GM12878 (cell line): ENCODE results near the gene ADCY6. TPM values are rescaled to one million over a fixed set of nuclear protein-coding genes. Genes with fewer than 3 reads are reported as not detected.

Source experiments
- CHD1 ChIP-seq: IDR thresholded peaks from 2 replicates; pipeline ENCODE4 v1.6.1; 2012; ENCODE audit warnings: low read depth, low read length, improper control_type of control experiment
- EGR1 ChIP-seq, 2 experiments: IDR thresholded peaks; 1 replicate in 1 of 2; 2 replicates in 1 of 2; pipeline ENCODE4 v1.6.1; 2011 to 2012; ENCODE audit warnings: low read depth in 2 of 2, low read length in 2 of 2, borderline replicate concordance in 1 of 2, mild to moderate bottlenecking in 1 of 2, moderate library complexity in 1 of 2
- EP300 ChIP-seq, 2 experiments: fragments of 150-350 bp in 1 of 2; IDR thresholded peaks; 2 replicates each; pipeline ENCODE4 v1.6.1; 2011 to 2012; ENCODE audit warnings: low read depth in 2 of 2, low read length in 2 of 2, borderline replicate concordance in 1 of 2, improper control_type of control experiment in 1 of 2, inconsistent platforms in 1 of 2; ENCODE audit not compliant: control insufficient read depth in 1 of 2
- HDAC6 ChIP-seq: fragments of 200-600 bp; sonication (generic); IDR thresholded peaks from one replicate; pipeline ENCODE4 v1.8.0; 2017; ENCODE audit warnings: antibody characterized with exemption; ENCODE audit not compliant: unreplicated experiment
- IRF3 ChIP-seq: fragments of 450-650 bp; IDR thresholded peaks from 2 replicates; pipeline ENCODE4 v1.6.1; 2014; ENCODE audit warnings: mild to moderate bottlenecking
- KAT2A ChIP-seq: conservative IDR thresholded peaks from 2 replicates; pipeline ENCODE4 v1.6.1; 2011; ENCODE audit warnings: low read depth, low read length; ENCODE audit not compliant: control insufficient read depth
- MLLT1 ChIP-seq: fragments of 450-650 bp; IDR thresholded peaks from 2 replicates; pipeline ENCODE4 v1.6.1; 2016; ENCODE audit warnings: mild to moderate bottlenecking
- NFYB ChIP-seq: IDR thresholded peaks from 2 replicates; pipeline ENCODE4 v1.6.1; 2011; ENCODE audit warnings: low read depth, mild to moderate bottlenecking, low read length, improper control_type of control experiment, moderate library complexity; ENCODE audit not compliant: insufficient read depth
- NR2C2 ChIP-seq: IDR thresholded peaks from 2 replicates; pipeline ENCODE4 v1.6.1; 2011; ENCODE audit warnings: borderline replicate concordance, low read depth; ENCODE audit not compliant: control insufficient read depth, insufficient read length
- PKNOX1 ChIP-seq: fragments of 450-650 bp; IDR thresholded peaks from 2 replicates; pipeline ENCODE4 v1.6.1; 2016; ENCODE audit warnings: mild to moderate bottlenecking
- SREBF2 ChIP-seq: IDR thresholded peaks from 2 replicates; pipeline ENCODE4 v1.6.1; 2012; ENCODE audit warnings: mild to moderate bottlenecking, low read length
- SRF ChIP-seq, 2 experiments: IDR thresholded peaks; 2 replicates each; pipeline ENCODE4 v1.6.1; 2011; ENCODE audit warnings: low read depth in 2 of 2, low read length in 2 of 2, mild to moderate bottlenecking in 1 of 2, moderate library complexity in 1 of 2
- TAF1 ChIP-seq: IDR thresholded peaks from 2 replicates; pipeline ENCODE4 v1.6.1; 2011; ENCODE audit warnings: mild to moderate bottlenecking, low read depth, low read length, borderline replicate concordance
- ZBTB40 ChIP-seq: fragments of 450-650 bp; IDR thresholded peaks from 2 replicates; pipeline ENCODE4 v1.6.1; 2016; ENCODE audit warnings: mild to moderate bottlenecking, moderate library complexity, borderline replicate concordance
- ZNF592 ChIP-seq: fragments of 450-650 bp; IDR thresholded peaks from 2 replicates; pipeline ENCODE4 v1.6.1; 2017; ENCODE audit warnings: mild to moderate bottlenecking, moderate library complexity
- polyA plus RNA-seq, 11 experiments: library from polyadenylated mRNA; depleted of rRNA in 4 of 11; unstranded in 6 of 11; stranded (reverse) in 5 of 11; fragments of >200 nt; fragmentation: Nextera tagmentation in 4 of 11; fragmentation: Illumina TruSeq in 1 of 11; extraction: Ambion mirVana in 4 of 11; extraction: Trizol in 1 of 11; gene quantifications; 1 replicate in 1 of 11; 2 replicates in 10 of 11; pipeline versions ENCODE4 v1.2.1 to v1.2.3, GENCODE V29; 2011 to 2016; ENCODE audit warnings: inconsistent platforms in 2 of 11, missing spikeins in 2 of 11, low read depth in 1 of 11
- total RNA-seq, 4 experiments: library from RNA; depleted of rRNA in 3 of 4; stranded (reverse); fragments of >200 nt in 3 of 4; fragmentation: Illumina TruSeq in 1 of 4; extraction: Trizol in 1 of 4; gene quantifications; 2 replicates each; pipeline versions ENCODE4 v1.2.1 to v1.2.3, GENCODE V29; 2013 to 2021

The ADCY6 gene
- total and polyA plus RNA-seq, 10 of the 15 experiments (the other 5 are each of a cell fraction or from before 2014, with no cell fraction given), result 0.03 to 2.0 (median 0.14) TPM; not detected in 1

GRCh38 chr12:48716493-48717251 lies 72.2 kb downstream of the ADCY6 start, which contains the start of gene CCNT1 (continued):
- TF ChIP-seq PKNOX1, result peak; percentile 38; the same call in 1 of the 2 replicates
- no peak for TF ChIP-seq IRF3
- no peak for TF ChIP-seq NFYB
- TF ChIP-seq TAF1, result peak; percentile 50; the same call in 1 of the 2 replicates
- TF ChIP-seq EP300 (IDR thresholded peaks at IDR 0.05; ENCODE audit: borderline replicate concordance in 1 of 2, control insufficient read depth in 1 of 2, low read depth in 2 of 2, low read length in 2 of 2), result peak in 1 of 2 experiments; percentile 46; a peak in 2 of 4 replicates
- TF ChIP-seq SREBF2, result no peak
- no peak for TF ChIP-seq ZNF592
- no peak for TF ChIP-seq KAT2A
- peak; percentile 28; the same call in 1 of the 2 replicates for TF ChIP-seq CHD1
- TF ChIP-seq ZBTB40, result peak; percentile 98
- peak; percentile 73 for TF ChIP-seq MLLT1
- TF ChIP-seq NR2C2, result no peak
- no peak; a peak in 1 of 4 replicates for TF ChIP-seq SRF (IDR thresholded peaks at IDR 0.05; ENCODE audit: low read depth in 2 of 2, low read length in 2 of 2)
- peak in 1 of 2 experiments; percentile 98; a peak in 2 of 3 replicates for TF ChIP-seq EGR1 (IDR thresholded peaks at IDR 0.05; ENCODE audit: borderline replicate concordance in 1 of 2, low read depth in 2 of 2, low read length in 2 of 2)
- TF ChIP-seq HDAC6, result no peak
